ENCODE measurements around the gene CCDC18.

The CCDC18 gene

DNA sequence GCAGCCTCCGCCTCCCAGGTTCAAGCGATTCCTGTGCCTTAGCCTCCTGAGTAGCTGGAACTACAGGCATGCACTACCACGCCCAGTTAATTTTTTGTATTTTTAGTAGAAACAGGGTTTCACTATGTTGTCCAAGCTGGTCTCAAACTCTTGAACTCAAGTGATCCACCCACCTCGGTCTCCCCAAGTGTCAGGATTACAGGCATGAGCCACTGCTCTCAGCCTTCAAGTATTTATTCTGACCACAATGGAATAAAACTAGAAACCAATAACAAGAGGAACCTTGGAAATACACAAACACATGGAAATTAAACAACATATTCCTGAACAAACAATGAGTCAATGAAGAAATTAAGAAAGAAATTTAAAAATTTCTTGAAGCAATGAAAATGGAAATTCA lies 132.5 kb downstream of the CCDC18 start:
- DNase-seq (ENCODE audit: low read depth in 2 of 2), result no peak

DNA sequence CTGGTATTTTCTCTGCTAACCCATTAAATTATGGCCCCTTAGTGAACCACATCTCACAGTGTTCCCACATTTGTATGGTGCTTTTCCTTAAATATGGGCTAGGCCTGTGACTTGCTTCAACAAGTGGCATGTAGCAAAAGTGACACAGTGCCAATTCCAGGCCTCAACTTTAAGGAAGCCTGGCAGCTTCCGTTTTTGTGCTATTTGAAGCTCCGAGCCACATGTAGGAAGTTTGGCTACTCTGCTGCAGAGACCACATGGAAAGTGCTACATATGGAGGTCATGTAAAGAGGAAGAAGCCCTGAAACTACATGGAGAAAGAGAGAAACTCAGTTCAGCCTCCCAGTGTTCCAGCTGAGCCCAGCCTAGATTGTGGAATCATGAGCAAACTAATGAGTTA lies 136.7 kb downstream of the CCDC18 start:
- DNase-seq (ENCODE audit: low read depth in 2 of 2), result no peak

DNA sequence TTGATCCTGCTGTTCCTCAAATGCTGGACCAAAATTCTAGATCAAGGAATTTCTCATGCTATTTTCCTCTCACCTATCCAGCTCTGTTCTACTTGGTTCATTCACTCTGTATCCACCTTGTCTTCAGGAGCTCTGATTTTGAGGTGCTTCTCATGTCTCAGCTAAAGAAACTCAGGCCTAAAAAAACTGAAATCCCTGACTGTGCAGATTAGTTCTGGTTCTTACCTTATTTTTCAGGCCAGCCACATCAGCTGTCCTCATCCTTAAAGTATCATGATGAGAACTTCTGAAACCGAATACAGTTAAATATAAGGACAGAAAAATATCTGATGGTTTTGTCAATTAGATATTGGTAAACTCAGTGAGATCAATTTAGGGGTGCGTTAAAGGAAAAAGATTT lies 137.4 kb downstream of the CCDC18 start:
- DNase-seq (ENCODE audit: low read depth in 2 of 2), result no peak

DNA sequence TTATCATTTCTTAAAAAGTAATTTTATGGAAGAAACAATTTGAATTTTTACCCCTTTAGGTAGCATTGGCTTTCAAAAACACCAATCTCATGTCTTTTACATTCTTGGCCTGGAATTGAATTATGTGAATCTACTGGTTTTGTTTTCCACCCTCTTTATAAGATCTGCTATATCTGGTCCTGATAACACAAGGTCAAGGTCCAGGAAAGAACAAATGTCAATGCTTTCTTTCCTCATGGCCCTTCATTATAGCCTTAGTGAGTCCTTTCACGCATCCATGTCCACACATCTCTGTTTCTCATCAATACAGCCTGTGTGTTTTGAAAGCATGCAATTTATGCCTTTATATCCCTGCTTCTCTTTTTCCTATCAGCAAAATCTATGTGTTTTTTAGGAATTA lies 141.2 kb downstream of the CCDC18 start:
- no peak for DNase-seq (ENCODE audit: low read depth in 2 of 2)

DNA sequence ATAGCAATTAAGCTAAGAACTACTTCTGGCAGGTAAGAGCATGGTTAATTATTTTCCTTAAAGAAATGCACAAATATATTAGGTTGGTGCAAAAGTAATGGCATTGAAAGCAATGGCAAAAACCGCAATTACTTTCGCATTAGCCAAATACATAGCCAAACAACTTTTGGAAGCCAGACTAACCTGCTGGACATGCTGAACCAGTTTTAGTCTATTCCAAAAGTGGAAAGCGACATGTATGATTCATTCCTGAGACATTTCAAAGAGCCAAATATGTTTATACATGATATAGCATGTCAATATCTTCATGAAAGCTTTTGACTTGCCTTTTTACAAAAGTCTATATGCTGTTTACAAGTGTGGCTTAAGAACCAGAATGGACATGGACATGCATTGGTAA lies 141.8 kb downstream of the CCDC18 start:
- no peak for DNase-seq (ENCODE audit: low read depth in 2 of 2)

DNA sequence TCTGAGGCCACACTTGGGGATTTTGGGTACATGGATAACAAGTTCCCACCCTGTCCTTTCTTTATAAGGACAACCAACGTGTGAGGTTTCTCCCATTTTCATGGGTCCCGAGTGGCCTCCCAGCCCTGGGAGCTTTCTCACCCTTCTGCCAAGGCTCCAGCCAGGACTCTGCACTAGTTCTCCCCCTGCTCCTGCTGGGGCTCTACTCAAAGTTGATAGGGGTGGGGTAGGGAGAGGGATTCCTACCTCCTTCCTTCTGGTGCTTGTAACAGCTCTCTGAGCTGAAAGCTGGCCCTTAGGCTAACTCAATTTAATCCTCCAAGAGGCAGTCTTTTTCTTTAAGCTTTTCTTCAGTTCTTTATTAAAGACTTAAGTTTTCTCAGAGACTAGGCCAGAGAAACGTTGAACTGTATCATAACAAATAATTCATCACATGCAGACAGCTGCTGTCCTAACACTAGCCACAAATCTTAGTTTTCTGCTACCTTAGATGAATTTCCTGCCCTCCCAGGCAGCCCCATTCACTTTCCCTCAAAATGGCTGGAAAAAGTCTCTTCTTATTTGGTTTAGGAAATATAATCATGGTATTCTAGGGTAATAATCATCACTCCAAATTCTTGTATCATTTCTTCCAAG lies 142.8 kb downstream of the CCDC18 start:
- DNase-seq (ENCODE audit: low read depth in 2 of 2), result no peak

DNA sequence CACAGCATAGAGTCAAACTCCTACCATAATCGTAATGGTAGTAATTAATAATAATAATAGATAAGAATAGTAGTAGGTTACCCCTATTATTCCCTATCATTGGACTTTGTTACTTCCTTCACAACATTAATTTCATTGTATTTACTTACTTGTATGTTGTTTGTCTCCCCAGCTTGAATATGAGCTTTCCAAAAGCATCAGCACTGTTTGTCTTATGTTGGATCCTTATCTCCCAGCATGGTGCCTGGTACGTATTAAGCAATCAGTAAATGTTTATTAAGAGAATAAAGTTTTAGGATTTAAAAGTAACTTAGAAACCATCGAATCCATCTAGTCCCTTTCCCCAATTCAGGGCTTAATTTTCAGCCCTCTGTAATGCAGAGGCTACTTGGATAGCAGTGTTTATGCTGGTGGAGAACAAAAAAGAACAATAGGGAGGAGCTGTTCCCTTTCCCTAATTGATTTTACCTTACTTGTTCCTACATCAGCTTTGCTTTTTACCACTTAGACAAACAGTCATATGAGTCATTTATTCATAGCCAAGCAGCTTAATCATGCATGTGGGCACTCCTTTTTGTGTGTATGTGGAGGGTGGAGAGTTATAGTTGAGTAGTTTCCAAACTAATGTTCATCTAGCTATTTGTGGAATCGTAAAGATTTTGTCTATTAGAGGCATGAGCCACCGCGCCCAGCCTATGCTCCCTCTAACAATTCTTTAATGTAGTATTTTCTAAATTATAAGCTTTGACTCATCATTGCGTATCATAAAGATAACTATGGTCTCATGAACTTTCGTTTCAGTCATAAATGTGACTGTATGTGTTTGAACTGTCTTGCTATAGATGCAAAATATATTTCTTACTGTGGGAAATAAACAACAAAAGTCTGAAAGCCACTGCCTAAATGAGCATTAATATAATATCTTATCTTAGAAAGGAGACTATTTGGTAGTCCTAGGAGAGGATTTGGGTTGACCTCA lies 144.3 kb downstream of the CCDC18 start:
- DNase-seq (ENCODE audit: low read depth in 2 of 2), result no peak

Measured in activated CD8-positive, alpha-beta memory T cell treated with anti-CD3 and anti-CD28 coated beads for 4 hours (primary cell).